ENCODE data around the gene TP53I11.

The TP53I11 gene

GRCh38 chr11:44934110-44934509, 16.6 kb downstream of the TP53I11 start:
- TF ChIP-seq CTCF (conservative IDR thresholded peaks at IDR 0.05; ENCODE audit: low read depth, low read length): no peak
- no peak overlapping the region for H3K4me3 ChIP-seq (ENCODE audit: low read length)
- DNase-seq (ENCODE audit: low read depth): no peak

- no peak for DNase-seq (ENCODE audit: low read depth)
- H3K4me3 ChIP-seq (ENCODE audit: low read length): no peak overlapping the region
- no peak for TF ChIP-seq CTCF (conservative IDR thresholded peaks at IDR 0.05; ENCODE audit: low read depth, low read length)
Observed at GRCh38 chr11:44931466-44931865, 19.2 kb downstream of the TP53I11 start.

GRCh38 chr11:44930588-44931302, 19.9 kb downstream of the TP53I11 start:
- DNase-seq (ENCODE audit: low read depth): no peak
- no peak for TF ChIP-seq CTCF (conservative IDR thresholded peaks at IDR 0.05; ENCODE audit: low read depth, low read length)
- H3K4me3 ChIP-seq (ENCODE audit: low read length): no peak overlapping the region

- no peak for DNase-seq (ENCODE audit: low read depth)
- no peak overlapping the region for H3K4me3 ChIP-seq (ENCODE audit: low read length)
- TF ChIP-seq CTCF (conservative IDR thresholded peaks at IDR 0.05; ENCODE audit: low read depth, low read length): no peak
Observed at GRCh38 chr11:44928816-44929215, 21.9 kb downstream of the TP53I11 start.

- TF ChIP-seq CTCF (conservative IDR thresholded peaks at IDR 0.05; ENCODE audit: low read depth, low read length): no peak
- DNase-seq (ENCODE audit: low read depth): no peak
- no peak overlapping the region for H3K4me3 ChIP-seq (ENCODE audit: low read length)
Observed at GRCh38 chr11:44928144-44928543, 22.5 kb downstream of the TP53I11 start.

- TF ChIP-seq CTCF (conservative IDR thresholded peaks at IDR 0.05; ENCODE audit: low read depth, low read length): peak; percentile 91
- no peak overlapping the region for H3K4me3 ChIP-seq (ENCODE audit: low read length)
- DNase-seq (ENCODE audit: low read depth): no peak
Observed at GRCh38 chr11:44927174-44927661, 23.5 kb downstream of the TP53I11 start.

GRCh38 chr11:44926036-44926435, 24.6 kb downstream of the TP53I11 start:
- TF ChIP-seq CTCF (conservative IDR thresholded peaks at IDR 0.05; ENCODE audit: low read depth, low read length): no peak
- DNase-seq (ENCODE audit: low read depth): no peak

More at GRCh38 chr11:44926036-44926435, 24.6 kb downstream of the TP53I11 start:
- H3K4me3 ChIP-seq (ENCODE audit: low read length): no peak overlapping the region

All from retinal pigment epithelial cell (primary cell).